Kidney (tissue), 14 donors: ENCODE measurements around the gene GRIK1. TPM values are rescaled to one million over a fixed set of nuclear protein-coding genes. Genes with fewer than 3 reads are reported as not detected.
A peak's percentile ranks its signal among the peaks of the same experiment; 100 is the strongest.

Experiments
- DNase-seq, 5 donors: peaks; one replicate each; pipeline ENCODE4 v3.0.0-alpha.2; 2013 to 2020
- FAIRE-seq: peaks from 2 replicates; lab custom pipeline; 2012; peaks lifted over from hg19 to GRCh38; lab: Jason Lieb, UNC
- H3K27ac ChIP-seq, 2 donors: one replicate each; pipeline ENCODE4 v1.7.0; 2013; ENCODE audit warnings: low read depth in 2 of 2, low read length in 2 of 2, inconsistent platforms in 1 of 2
- H3K27me3 ChIP-seq: one replicate; pipeline ENCODE4 v1.7.1; 2013; ENCODE audit warnings: low read length, inconsistent platforms; ENCODE audit not compliant: control insufficient read depth, insufficient read depth
- H3K36me3 ChIP-seq, 3 donors: one replicate each; pipeline versions ENCODE4 v1.7.0 to v1.7.1; 2013; ENCODE audit warnings: low read length in 3 of 3, control low read depth in 1 of 3, inconsistent platforms in 1 of 3; ENCODE audit not compliant: insufficient read depth in 3 of 3, control insufficient read depth in 2 of 3
- H3K4me1 ChIP-seq, 3 donors: one replicate each; pipeline versions ENCODE4 v1.7.0 to v1.7.1; 2013; ENCODE audit warnings: low read length in 3 of 3, inconsistent platforms in 1 of 3, low read depth in 1 of 3; ENCODE audit not compliant: control insufficient read depth in 2 of 3, insufficient read depth in 2 of 3
- H3K4me3 ChIP-seq, 3 donors: one replicate each; pipeline versions ENCODE4 v1.7.0 to v1.8.1; 2013; ENCODE audit warnings: low read length in 3 of 3, control low read depth in 1 of 3, inconsistent platforms in 1 of 3
- H3K9ac ChIP-seq, 3 donors: one replicate each; pipeline versions ENCODE4 v1.7.0 to v1.7.1; 2013; ENCODE audit warnings: low read length in 3 of 3, control low read depth in 1 of 3, inconsistent platforms in 1 of 3
- H3K9me3 ChIP-seq, 3 donors: one replicate each; pipeline versions ENCODE4 v1.7.0 to v1.7.1; 2013; ENCODE audit warnings: low read length in 3 of 3, control low read depth in 1 of 3, inconsistent platforms in 1 of 3; ENCODE audit not compliant: control insufficient read depth in 2 of 3, insufficient read depth in 1 of 3
- CTCF ChIP-seq: IDR thresholded peaks from 3 replicates; pipeline ENCODE4 v1.5.1; 2012; ENCODE audit warnings: mild to moderate bottlenecking, moderate library complexity, borderline replicate concordance; ENCODE audit not compliant: insufficient read depth; ENCODE audit errors: extremely low read depth
- intact Hi-C: fragments of 100-400 bp; cut with DNase I; formaldehyde crosslinking; loops from one replicate; pipeline ENCODE4 v1.11.1; 2022
- polyA plus RNA-seq: library from polyadenylated mRNA; stranded (reverse); fragments of 350-450 nt; fragmentation: Illumina TruSeq; extraction: RNeasy Lipid Tissue Mini Kit (QIAGEN cat#74804); gene quantifications from one replicate; pipeline ENCODE4 v1.2.3, GENCODE V29; 2014; ENCODE audit warnings: low read depth, low replicate concordance; ENCODE audit not compliant: insufficient read depth
- total RNA-seq: library from RNA; stranded (reverse); fragmentation: NEBNext Ultra II Directional; extraction: Animal tissue kit (Norgen Biotek cat#: 25700); gene quantifications from one replicate; pipeline ENCODE4 v1.2.1, GENCODE V29; 2021
- donor health status: control.
- donor health status: control.
- donor health status: control.
- donor health status: control.
- donor health status: control.
- donor health status: DM: yes; HTN: yes; CAD: no.
- donor health status: Normal renal cell carcinoma (clear cell type).

Gene GRIK1
- total and polyA plus RNA-seq, 2 donors from 2014 or later = not detected

GRCh38 chr21:29822064-29822463, 117.7 kb downstream of the GRIK1 start:
- H3K27ac ChIP-seq = no peak overlapping the region
- no peak for DNase-seq
- H3K9ac ChIP-seq = no peak overlapping the region
- H3K4me3 ChIP-seq = no peak overlapping the region
- no peaks in the 10 kb centered on the region for H3K27me3 ChIP-seq
- H3K9me3 ChIP-seq = no peaks in the 10 kb centered on the region
- no peak for TF ChIP-seq CTCF
- intact Hi-C loops = no loop called here
- H3K4me1 ChIP-seq = no peaks in the 10 kb centered on the region
- H3K36me3 ChIP-seq = no peaks in the 10 kb centered on the region
- no peak for FAIRE-seq

- Histone ChIP-seq H3K9me3 (no peaks in the 10 kb centered on the region), H3K9ac (no peak overlapping the region), H3K4me3 (no peak overlapping the region), H3K27ac (no peak overlapping the region), H3K36me3 (no peaks in the 10 kb centered on the region), H3K4me1 (no peaks in the 10 kb centered on the region), H3K27me3 (no peaks in the 10 kb centered on the region)
- no peak for TF ChIP-seq CTCF
- intact Hi-C loops = no loop called here
- DNase-seq (no peak), FAIRE-seq (no peak)
Observed at GRCh38 chr21:29821230-29821629, 118.6 kb downstream of the GRIK1 start.

GRCh38 chr21:29819675-29820326, 120.0 kb downstream of the GRIK1 start:
- H3K4me3 ChIP-seq = no peak overlapping the region
- no peaks in the 10 kb centered on the region for H3K36me3 ChIP-seq
- DNase-seq (peak in 1 of 5 donors; percentile 22), FAIRE-seq (no peak)
- H3K27ac ChIP-seq = no peak overlapping the region
- H3K9ac ChIP-seq = no peak overlapping the region
- H3K27me3 ChIP-seq = no peaks in the 10 kb centered on the region
- no peak for TF ChIP-seq CTCF
- H3K4me1 ChIP-seq = no peaks in the 10 kb centered on the region
- intact Hi-C loops = no loop called here
- no peaks in the 10 kb centered on the region for H3K9me3 ChIP-seq
